ENCODE data around the gene TMEM54.
"Not testable (repeated sequence)": the region's sequence is repeated elsewhere in the genome, so short reads cannot be mapped to it uniquely, and the experiment has no call there.

Gene TMEM54

GRCh38 chr1:32917521-32917920 is 16.3 kb upstream of the TMEM54 start:
- Mint-ChIP-seq H3K27me3 (ENCODE audit: low read depth, poor library complexity) (peaks cover 15% of the 10 kb centered on the region), H3K4me1 (peaks cover 17% of the 10 kb centered on the region), H3K36me3 (ENCODE audit: low read depth) (no peaks in the 10 kb centered on the region), H3K9me3 (no peaks in the 10 kb centered on the region), H3K27ac (no peak overlapping the region), H3K4me3 (no peak overlapping the region)
- no peak for DNase-seq
- TF ChIP-seq, protein P1, sequence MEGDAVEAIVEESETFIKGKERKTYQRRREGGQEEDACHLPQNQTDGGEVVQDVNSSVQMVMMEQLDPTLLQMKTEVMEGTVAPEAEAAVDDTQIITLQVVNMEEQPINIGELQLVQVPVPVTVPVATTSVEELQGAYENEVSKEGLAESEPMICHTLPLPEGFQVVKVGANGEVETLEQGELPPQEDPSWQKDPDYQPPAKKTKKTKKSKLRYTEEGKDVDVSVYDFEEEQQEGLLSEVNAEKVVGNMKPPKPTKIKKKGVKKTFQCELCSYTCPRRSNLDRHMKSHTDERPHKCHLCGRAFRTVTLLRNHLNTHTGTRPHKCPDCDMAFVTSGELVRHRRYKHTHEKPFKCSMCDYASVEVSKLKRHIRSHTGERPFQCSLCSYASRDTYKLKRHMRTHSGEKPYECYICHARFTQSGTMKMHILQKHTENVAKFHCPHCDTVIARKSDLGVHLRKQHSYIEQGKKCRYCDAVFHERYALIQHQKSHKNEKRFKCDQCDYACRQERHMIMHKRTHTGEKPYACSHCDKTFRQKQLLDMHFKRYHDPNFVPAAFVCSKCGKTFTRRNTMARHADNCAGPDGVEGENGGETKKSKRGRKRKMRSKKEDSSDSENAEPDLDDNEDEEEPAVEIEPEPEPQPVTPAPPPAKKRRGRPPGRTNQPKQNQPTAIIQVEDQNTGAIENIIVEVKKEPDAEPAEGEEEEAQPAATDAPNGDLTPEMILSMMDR (IDR thresholded peaks at IDR 0.05): no peak

DNA sequence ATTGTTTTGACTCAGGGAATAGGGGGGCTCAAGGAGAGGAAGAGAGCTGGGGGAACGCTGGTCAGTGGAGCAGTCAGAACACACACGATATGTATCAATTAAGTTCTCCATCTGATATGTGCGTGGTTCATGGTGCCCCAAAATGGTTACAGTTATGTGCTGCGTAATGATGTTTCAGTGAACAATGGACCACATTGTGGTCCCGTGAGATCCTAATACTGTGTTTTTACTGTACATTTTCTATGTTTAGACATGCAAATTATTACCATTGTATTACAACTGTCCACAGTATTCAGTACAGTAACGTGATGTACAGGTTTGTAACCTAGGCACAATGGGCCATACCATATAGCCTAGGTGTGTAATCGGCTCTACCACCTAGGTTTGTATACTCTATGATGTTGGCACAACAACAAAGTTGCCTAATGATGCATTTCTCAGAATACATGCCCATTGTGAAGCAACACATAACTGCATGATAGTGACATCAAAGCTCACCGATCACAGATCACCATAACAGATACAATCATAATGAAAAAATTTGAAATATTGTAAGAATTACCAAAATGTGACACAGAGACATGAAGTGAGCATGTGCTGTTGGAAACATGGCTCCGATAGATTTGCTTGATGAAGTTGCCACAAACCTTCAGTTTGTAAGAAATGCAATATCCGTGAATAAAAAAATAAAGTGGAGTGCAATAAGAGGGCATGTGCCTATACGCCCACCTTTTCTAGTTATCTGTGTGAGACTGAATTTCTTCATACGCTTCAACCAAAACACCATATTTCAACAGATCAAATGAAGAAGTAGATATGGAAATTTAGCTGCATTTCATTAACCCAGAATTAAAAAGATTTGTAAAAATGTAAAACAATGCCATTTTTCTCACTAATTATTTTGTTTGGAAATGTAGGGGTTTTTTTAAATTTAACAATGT is 14.8 kb upstream of the TMEM54 start:
- H3K27me3 Mint-ChIP-seq (ENCODE audit: low read depth, poor library complexity): peaks cover 6% of the 10 kb centered on the region
- TF ChIP-seq, protein P1 (IDR thresholded peaks at IDR 0.05): no peak
- no peak for DNase-seq
- H3K27ac Mint-ChIP-seq: no peak overlapping the region
- H3K36me3 Mint-ChIP-seq (ENCODE audit: low read depth): no peaks in the 10 kb centered on the region
- no peak overlapping the region for H3K4me3 Mint-ChIP-seq
- no peaks in the 10 kb centered on the region for H3K9me3 Mint-ChIP-seq
- H3K4me1 Mint-ChIP-seq: peaks cover 13% of the 10 kb centered on the region

GRCh38 chr1:32910319-32910718 is 9.1 kb upstream of the TMEM54 start:
- TF ChIP-seq, protein P1 (IDR thresholded peaks at IDR 0.05): no peak
- no peak for DNase-seq
- Mint-ChIP-seq H3K27ac (no peak overlapping the region), H3K27me3 (ENCODE audit: low read depth, poor library complexity) (peaks cover 4% of the 10 kb centered on the region), H3K4me3 (no peak overlapping the region), H3K36me3 (ENCODE audit: low read depth) (no peaks in the 10 kb centered on the region), H3K4me1 (no peaks in the 10 kb centered on the region), H3K9me3 (no peaks in the 10 kb centered on the region)

- H3K9me3 Mint-ChIP-seq: no peaks in the 10 kb centered on the region
- DNase-seq: no peak
- H3K4me3 Mint-ChIP-seq: no peak overlapping the region
- H3K36me3 Mint-ChIP-seq (ENCODE audit: low read depth): no peaks in the 10 kb centered on the region
- TF ChIP-seq, protein P1 (IDR thresholded peaks at IDR 0.05): no peak
- peaks cover 27% of the 10 kb centered on the region for H3K27me3 Mint-ChIP-seq (ENCODE audit: low read depth, poor library complexity)
- H3K4me1 Mint-ChIP-seq: no peaks in the 10 kb centered on the region
- H3K27ac Mint-ChIP-seq: no peak overlapping the region
These were observed 6.2 kb upstream of the TMEM54 start for GRCh38 chr1:32907435-32907834.

DNA sequence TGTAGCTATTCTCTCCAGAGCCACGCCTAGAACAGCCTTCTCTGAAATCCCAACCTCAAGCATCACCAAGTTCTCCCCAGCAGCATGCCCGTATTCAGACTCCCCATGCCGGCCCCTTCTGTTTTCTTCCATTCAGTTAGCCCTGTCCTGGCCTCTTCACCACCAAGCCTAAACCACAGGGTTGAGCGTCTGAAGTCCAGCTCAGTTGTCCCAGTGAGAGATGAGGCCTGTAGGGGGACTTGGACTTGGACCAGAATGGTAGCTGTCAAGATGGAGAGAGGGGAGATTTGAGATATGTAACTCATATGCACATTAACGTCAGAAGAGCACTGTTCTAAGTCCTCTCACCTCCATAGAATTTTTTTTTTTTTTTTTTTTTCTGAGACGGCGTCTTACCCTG is 5.5 kb upstream of the TMEM54 start:
- TF ChIP-seq, protein P1 (IDR thresholded peaks at IDR 0.05): no peak
- DNase-seq: no peak
- Mint-ChIP-seq H3K4me1 (no peaks in the 10 kb centered on the region), H3K36me3 (ENCODE audit: low read depth) (no peaks in the 10 kb centered on the region), H3K27me3 (ENCODE audit: low read depth, poor library complexity) (peaks cover 34% of the 10 kb centered on the region), H3K27ac (no peak overlapping the region), H3K4me3 (no peak overlapping the region), H3K9me3 (no peaks in the 10 kb centered on the region)

- H3K4me1 Mint-ChIP-seq: not testable (repeated sequence)
These were observed 4.4 kb upstream of the TMEM54 start for GRCh38 chr1:32905588-32905987.

More at GRCh38 chr1:32905588-32905987, 4.4 kb upstream of the TMEM54 start:
- H3K27ac Mint-ChIP-seq; DNase-seq; H3K9me3 Mint-ChIP-seq; H3K36me3 Mint-ChIP-seq (ENCODE audit: low read depth); H3K4me3 Mint-ChIP-seq: not testable (repeated sequence)
- peaks cover 43% of the 10 kb centered on the region for H3K27me3 Mint-ChIP-seq (ENCODE audit: low read depth, poor library complexity)
